ENCODE measurements around the gene MAGI2. TPM values are rescaled to one million over a fixed set of nuclear protein-coding genes. Genes with fewer than 3 reads are reported as not detected.

The MAGI2 gene
- total RNA-seq, 4 donors from 2014 or later, result 0.98 to 4.8 (median 2.5) TPM

- no peaks in the 10 kb centered on the region for H3K27me3 ChIP-seq
- TF ChIP-seq POLR2A (IDR thresholded peaks at IDR 0.05), result no peak
- TF ChIP-seq EP300 (IDR thresholded peaks at IDR 0.05), result no peak
- TF ChIP-seq POLR2AphosphoS5 (IDR thresholded peaks at IDR 0.05), result no peak
- no peak for TF ChIP-seq CTCF (IDR thresholded peaks at IDR 0.05)
- H3K27ac ChIP-seq, result no peak overlapping the region
These were observed 743.8 kb downstream of the MAGI2 start for GRCh38 chr7:78709658-78710057.

GRCh38 chr7:78704504-78704903, 749.0 kb downstream of the MAGI2 start:
- WGBS, result 85% methylated on average over 3 of the region's 3 CpGs
- H3K4me1 ChIP-seq, result no peaks in the 10 kb centered on the region

More at GRCh38 chr7:78709658-78710057, 743.8 kb downstream of the MAGI2 start:
- Histone ChIP-seq H3K36me3 (no peaks in the 10 kb centered on the region), H3K4me1 (no peaks in the 10 kb centered on the region), H3K9me3 (no peaks in the 10 kb centered on the region), H3K4me3 (no peak overlapping the region)
- no peak for DNase-seq (ENCODE audit: low spot score in 2 of 2)
- WGBS, result 84% methylated on average over 1 of the region's 1 CpG

GRCh38 chr7:78703391-78703790, 750.1 kb downstream of the MAGI2 start:
- Histone ChIP-seq H3K27ac (no peak overlapping the region), H3K36me3 (no peaks in the 10 kb centered on the region), H3K4me1 (no peaks in the 10 kb centered on the region), H3K4me3 (no peak overlapping the region), H3K27me3 (no peaks in the 10 kb centered on the region), H3K9me3 (no peaks in the 10 kb centered on the region)
- 79% methylated on average over 2 of the region's 2 CpGs for WGBS
- no peak for DNase-seq (ENCODE audit: low spot score in 2 of 2)
- TF ChIP-seq EP300 (IDR thresholded peaks at IDR 0.05) (no peak), POLR2AphosphoS5 (IDR thresholded peaks at IDR 0.05) (no peak), CTCF (IDR thresholded peaks at IDR 0.05) (no peak), POLR2A (IDR thresholded peaks at IDR 0.05) (no peak)

More at GRCh38 chr7:78704504-78704903, 749.0 kb downstream of the MAGI2 start:
- Histone ChIP-seq H3K36me3 (no peaks in the 10 kb centered on the region), H3K4me3 (no peak overlapping the region), H3K27me3 (no peaks in the 10 kb centered on the region), H3K9me3 (no peaks in the 10 kb centered on the region), H3K27ac (no peak overlapping the region)
- TF ChIP-seq POLR2A (IDR thresholded peaks at IDR 0.05) (no peak), EP300 (IDR thresholded peaks at IDR 0.05) (no peak), CTCF (IDR thresholded peaks at IDR 0.05) (no peak), POLR2AphosphoS5 (IDR thresholded peaks at IDR 0.05) (no peak)
- DNase-seq (ENCODE audit: low spot score in 2 of 2), result no peak

GRCh38 chr7:78702770-78703169, 750.7 kb downstream of the MAGI2 start:
- TF ChIP-seq EP300 (IDR thresholded peaks at IDR 0.05), result no peak
- no peak for TF ChIP-seq POLR2AphosphoS5 (IDR thresholded peaks at IDR 0.05)
- TF ChIP-seq POLR2A (IDR thresholded peaks at IDR 0.05), result no peak
- no peak for TF ChIP-seq CTCF (IDR thresholded peaks at IDR 0.05)
- Histone ChIP-seq H3K36me3 (no peaks in the 10 kb centered on the region), H3K9me3 (no peaks in the 10 kb centered on the region), H3K4me3 (no peak overlapping the region), H3K27ac (no peak overlapping the region), H3K27me3 (no peaks in the 10 kb centered on the region), H3K4me1 (no peaks in the 10 kb centered on the region)
- no peak for DNase-seq (ENCODE audit: low spot score in 2 of 2)

GRCh38 chr7:78695826-78696225, 757.6 kb downstream of the MAGI2 start:
- H3K4me3 ChIP-seq, result no peak overlapping the region
- H3K27ac ChIP-seq, result no peak overlapping the region
- no peak for DNase-seq (ENCODE audit: low spot score in 2 of 2)
- no peaks in the 10 kb centered on the region for H3K4me1 ChIP-seq
- no peaks in the 10 kb centered on the region for H3K27me3 ChIP-seq
- no peaks in the 10 kb centered on the region for H3K9me3 ChIP-seq
- no peak for TF ChIP-seq POLR2AphosphoS5 (IDR thresholded peaks at IDR 0.05)
- H3K36me3 ChIP-seq, result no peaks in the 10 kb centered on the region

GRCh38 chr7:78691584-78691983, 761.9 kb downstream of the MAGI2 start:
- Histone ChIP-seq H3K27ac (no peak overlapping the region), H3K4me3 (no peak overlapping the region), H3K9me3 (no peaks in the 10 kb centered on the region), H3K27me3 (no peaks in the 10 kb centered on the region), H3K4me1 (no peaks in the 10 kb centered on the region), H3K36me3 (no peaks in the 10 kb centered on the region)
- WGBS, result 91% methylated on average over 3 of the region's 3 CpGs
- no peak for TF ChIP-seq CTCF (IDR thresholded peaks at IDR 0.05)
- no peak for TF ChIP-seq POLR2A (IDR thresholded peaks at IDR 0.05)
- no peak for TF ChIP-seq POLR2AphosphoS5 (IDR thresholded peaks at IDR 0.05)
- no peak for TF ChIP-seq EP300 (IDR thresholded peaks at IDR 0.05)
- DNase-seq (ENCODE audit: low spot score in 2 of 2), result no peak

All from suprapubic skin (tissue), 4 donors.